Activated CD4-positive, alpha-beta T cell treated with anti-CD3 and anti-CD28 coated beads, Interleukin-2, Interleukin-6, amounts not matched to agents 100 ng/mL and 50 ng/mL, durations not matched to agents 16 hours and 8 hours (primary cell): ENCODE data around the gene FOS.
"Not testable (repeated sequence)": the region's sequence is repeated elsewhere in the genome, so short reads cannot be mapped to it uniquely, and the experiment has no call there.

Source experiments
- DNase-seq: peaks from one replicate; pipeline ENCODE4 v3.0.0-alpha.2; 2020

The FOS gene

GRCh38 chr14:75295491-75296345 is 17.1 kb downstream of the FOS start:
- DNase-seq, result peak; percentile 81

- no peak for DNase-seq
Observed at GRCh38 chr14:75297411-75298040, 18.9 kb downstream of the FOS start.

- DNase-seq, result no peak
Observed at GRCh38 chr14:75298187-75298965, 19.7 kb downstream of the FOS start.

- no peak for DNase-seq
Observed at GRCh38 chr14:75299059-75299458, 20.4 kb downstream of the FOS start.

- DNase-seq, result no peak
Observed at GRCh38 chr14:75299576-75299975, 20.9 kb downstream of the FOS start.

GRCh38 chr14:75301666-75302325 is 23.2 kb downstream of the FOS start:
- peak; percentile 33 for DNase-seq

GRCh38 chr14:75303381-75303789 is 24.8 kb downstream of the FOS start:
- DNase-seq, result peak; percentile 72

- not testable (repeated sequence) for DNase-seq
Observed at GRCh38 chr14:75306410-75306809, 27.8 kb downstream of the FOS start.

- DNase-seq, result peak; percentile 56
Observed at GRCh38 chr14:75306927-75307699, 28.5 kb downstream of the FOS start.

- DNase-seq, result peak; percentile 83
Observed at GRCh38 chr14:75307700-75308379, 29.2 kb downstream of the FOS start.

GRCh38 chr14:75308991-75309390 is 30.4 kb downstream of the FOS start:
- DNase-seq, result not testable (repeated sequence)

GRCh38 chr14:75309561-75309960 is 30.9 kb downstream of the FOS start:
- DNase-seq, result not testable (repeated sequence)

GRCh38 chr14:75310295-75311111 is 31.9 kb downstream of the FOS start:
- no peak for DNase-seq

GRCh38 chr14:75311356-75311755 is 32.7 kb downstream of the FOS start:
- no peak for DNase-seq

GRCh38 chr14:75312341-75312740 is 33.7 kb downstream of the FOS start:
- DNase-seq, result no peak

GRCh38 chr14:75313294-75313693 is 34.7 kb downstream of the FOS start:
- DNase-seq, result no peak

GRCh38 chr14:75315144-75315543 is 36.5 kb downstream of the FOS start:
- DNase-seq, result no peak

GRCh38 chr14:75317148-75317547 is 38.5 kb downstream of the FOS start:
- DNase-seq, result no peak

- no peak for DNase-seq
Observed at GRCh38 chr14:75318353-75318752, 39.7 kb downstream of the FOS start.

- no peak for DNase-seq
Observed at GRCh38 chr14:75319021-75319420, 40.4 kb downstream of the FOS start.

- no peak for DNase-seq
Observed at GRCh38 chr14:75320196-75320595, 41.6 kb downstream of the FOS start.
